ENCODE data around the gene MAGI1. TPM values are rescaled to one million over a fixed set of nuclear protein-coding genes. Genes with fewer than 3 reads are reported as not detected.
"Not testable (repeated sequence)": the region's sequence is repeated elsewhere in the genome, so short reads cannot be mapped to it uniquely, and the experiment has no call there.

The MAGI1 gene
- total RNA-seq, 2 experiments from 2014 or later, result 0.18 to 0.25 TPM

DNA sequence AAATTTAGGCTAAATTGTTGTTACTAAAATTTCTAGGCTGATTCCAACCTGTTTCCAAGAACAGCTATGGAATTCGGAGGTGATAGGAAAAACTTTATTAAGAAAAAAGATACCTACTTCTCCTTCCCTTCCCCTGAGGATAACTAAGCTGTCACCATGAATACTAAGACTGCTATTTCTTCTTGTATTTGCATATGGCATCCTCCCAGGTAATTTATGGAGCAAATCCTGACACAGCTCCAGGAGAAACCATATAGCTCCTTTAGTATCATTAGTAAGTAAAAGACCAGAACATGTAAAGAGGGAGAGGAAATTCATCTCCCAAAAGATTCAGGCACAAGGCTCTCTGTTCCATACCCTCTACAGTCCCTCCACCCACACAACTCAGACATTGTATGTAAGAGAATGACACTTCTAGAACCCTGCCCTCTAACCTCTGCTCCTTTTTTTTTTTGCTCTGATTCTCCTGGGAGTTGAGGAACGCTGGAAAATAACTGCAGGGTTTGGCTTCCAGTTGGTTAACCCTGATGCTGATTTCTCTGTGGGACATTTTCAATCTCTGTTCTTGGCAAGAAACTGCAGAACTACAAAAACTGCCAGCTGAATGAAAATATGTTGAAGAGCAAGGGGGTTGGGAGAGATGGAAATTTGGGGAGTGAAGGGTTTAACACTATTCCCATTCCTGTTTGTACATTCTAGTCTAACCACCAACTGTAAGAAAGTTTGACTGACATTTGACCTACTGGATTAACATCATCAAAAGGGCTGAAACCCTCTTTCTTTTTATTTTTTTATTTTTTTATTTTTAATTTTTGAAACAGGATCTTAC lies 14.2 kb upstream of the MAGI1 start:
- ChIA-PET CTCF (interaction anchor here (1.5 kb wide), 1 partner anchor 23 kb away, joined by 3 read pairs; no protein-coding TSS in a partner anchor), POLR2A (no interaction called here)
- no peak for DNase-seq
- Mint-ChIP-seq H3K36me3 (ENCODE audit: low read depth) (no peaks in the 10 kb centered on the region), H3K27ac (no peak overlapping the region), H3K4me3 (no peak overlapping the region), H3K9me3 (no peaks in the 10 kb centered on the region), H3K4me1 (no peaks in the 10 kb centered on the region), H3K27me3 (peaks cover 1% of the 10 kb centered on the region)

- no peaks in the 10 kb centered on the region for H3K9me3 Mint-ChIP-seq
- ChIA-PET CTCF (no interaction called here), POLR2A (no interaction called here)
- no peak for DNase-seq
- no peak overlapping the region for H3K27ac Mint-ChIP-seq
- no peak overlapping the region for H3K4me3 Mint-ChIP-seq
- H3K4me1 Mint-ChIP-seq, result no peaks in the 10 kb centered on the region
- peaks cover 1% of the 10 kb centered on the region for H3K27me3 Mint-ChIP-seq
- H3K36me3 Mint-ChIP-seq (ENCODE audit: low read depth), result no peaks in the 10 kb centered on the region
Observed at GRCh38 chr3:66050821-66051220, 12.1 kb upstream of the MAGI1 start.

GRCh38 chr3:66048051-66048395 lies 9.3 kb upstream of the MAGI1 start:
- Mint-ChIP-seq H3K27me3 (peaks cover 3% of the 10 kb centered on the region), H3K4me3 (no peak overlapping the region), H3K27ac (no peak overlapping the region), H3K9me3 (no peaks in the 10 kb centered on the region), H3K4me1 (no peaks in the 10 kb centered on the region), H3K36me3 (ENCODE audit: low read depth) (no peaks in the 10 kb centered on the region)
- POLR2A ChIA-PET, result no interaction called here
- CTCF ChIA-PET, result no interaction called here
- no peak for DNase-seq

DNA sequence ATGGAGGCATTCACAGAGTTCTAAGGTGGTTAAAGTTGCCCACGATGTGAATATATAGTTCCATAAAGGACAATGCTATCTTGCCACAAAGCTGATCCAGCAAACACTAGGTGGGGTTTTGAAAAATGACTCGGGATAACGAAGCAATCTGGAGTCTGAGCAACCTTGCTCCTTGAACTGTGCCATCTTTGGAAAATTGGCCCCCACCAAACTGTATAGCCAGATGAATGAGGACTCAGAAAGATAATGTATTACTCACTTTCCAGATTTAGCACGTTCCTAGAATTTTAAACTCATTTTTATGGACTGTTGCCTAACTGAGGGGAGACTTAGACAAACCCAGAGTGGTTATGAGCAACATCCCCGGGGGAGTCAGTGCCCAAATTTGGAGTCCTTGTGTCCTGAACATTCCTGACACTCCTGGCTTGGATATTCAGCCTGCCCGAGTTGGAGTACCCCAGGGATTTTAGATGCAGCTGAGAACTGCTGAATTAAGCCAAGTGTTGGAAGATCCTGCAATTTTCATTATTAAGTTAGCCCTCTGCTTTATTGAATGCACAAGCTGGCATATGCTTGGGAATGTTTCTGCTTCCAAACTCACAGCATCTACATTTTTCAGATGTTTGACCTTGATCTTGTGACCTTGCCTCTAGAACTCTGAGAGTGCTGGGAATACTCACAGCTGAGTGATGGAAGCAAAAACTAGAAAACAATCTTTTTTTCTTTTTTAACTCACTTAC lies 8.8 kb upstream of the MAGI1 start:
- H3K36me3 Mint-ChIP-seq (ENCODE audit: low read depth), result no peaks in the 10 kb centered on the region
- H3K27ac Mint-ChIP-seq, result no peak overlapping the region
- no peaks in the 10 kb centered on the region for H3K4me1 Mint-ChIP-seq
- CTCF ChIA-PET, result no interaction called here
- H3K27me3 Mint-ChIP-seq, result peaks cover 5% of the 10 kb centered on the region
- no peak for DNase-seq
- no peak overlapping the region for H3K4me3 Mint-ChIP-seq
- H3K9me3 Mint-ChIP-seq, result no peaks in the 10 kb centered on the region
- POLR2A ChIA-PET, result no interaction called here

DNA sequence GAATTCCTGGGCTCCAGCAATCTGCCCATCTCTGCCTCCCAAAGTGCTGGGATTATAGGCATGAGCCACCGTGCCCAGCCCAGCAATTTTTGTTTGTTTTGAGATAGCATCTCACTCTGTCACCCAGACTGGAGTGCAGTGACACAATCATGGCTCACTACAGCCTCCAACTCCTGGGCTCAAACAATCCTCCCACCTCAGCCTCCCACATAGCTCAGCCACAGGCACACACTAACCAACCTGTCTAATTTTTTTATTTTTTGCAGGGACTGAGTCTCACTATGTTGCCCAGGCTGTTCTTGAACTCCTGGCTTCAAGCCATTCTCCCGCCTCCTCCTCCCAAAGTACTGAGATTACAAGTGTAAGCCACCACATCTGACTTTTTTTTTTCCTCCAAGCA lies 7.6 kb upstream of the MAGI1 start:
- DNase-seq; POLR2A ChIA-PET; H3K9me3 Mint-ChIP-seq; H3K4me3 Mint-ChIP-seq; H3K4me1 Mint-ChIP-seq; H3K27ac Mint-ChIP-seq; H3K36me3 Mint-ChIP-seq (ENCODE audit: low read depth); CTCF ChIA-PET: not testable (repeated sequence)
- H3K27me3 Mint-ChIP-seq, result peaks cover 11% of the 10 kb centered on the region

- CTCF ChIA-PET, result no interaction called here
- no peak overlapping the region for H3K27ac Mint-ChIP-seq
- POLR2A ChIA-PET, result no interaction called here
- no peaks in the 10 kb centered on the region for H3K36me3 Mint-ChIP-seq (ENCODE audit: low read depth)
- peaks cover 48% of the 10 kb centered on the region for H3K27me3 Mint-ChIP-seq
- no peaks in the 10 kb centered on the region for H3K9me3 Mint-ChIP-seq
- H3K4me3 Mint-ChIP-seq, result no peak overlapping the region
- H3K4me1 Mint-ChIP-seq, result peaks cover 15% of the 10 kb centered on the region
- DNase-seq, result no peak
Observed at GRCh38 chr3:66041828-66042227, 3.1 kb upstream of the MAGI1 start.

GRCh38 chr3:66041116-66041515 lies 2.4 kb upstream of the MAGI1 start:
- DNase-seq, result no peak
- Mint-ChIP-seq H3K27ac (no peak overlapping the region), H3K4me1 (peaks cover 15% of the 10 kb centered on the region), H3K9me3 (no peaks in the 10 kb centered on the region), H3K4me3 (no peak overlapping the region), H3K36me3 (ENCODE audit: low read depth) (no peaks in the 10 kb centered on the region), H3K27me3 (peaks cover 54% of the 10 kb centered on the region)
- ChIA-PET CTCF (no interaction called here), POLR2A (no interaction called here)

GRCh38 chr3:66039590-66039887 lies 821 bp upstream of the MAGI1 start:
- no peaks in the 10 kb centered on the region for H3K9me3 Mint-ChIP-seq
- peaks cover 61% of the 10 kb centered on the region for H3K27me3 Mint-ChIP-seq
- DNase-seq, result no peak
- no peak overlapping the region for H3K27ac Mint-ChIP-seq
- ChIA-PET POLR2A (no interaction called here), CTCF (no interaction called here)
- H3K36me3 Mint-ChIP-seq (ENCODE audit: low read depth), result no peaks in the 10 kb centered on the region
- H3K4me3 Mint-ChIP-seq, result peak overlapping the region; percentile 47
- H3K4me1 Mint-ChIP-seq, result peaks cover 15% of the 10 kb centered on the region

GRCh38 chr3:66038384-66038725 lies 363 bp downstream of the MAGI1 start:
- Mint-ChIP-seq H3K4me1 (peaks cover 19% of the 10 kb centered on the region), H3K27ac (no peak overlapping the region), H3K36me3 (ENCODE audit: low read depth) (no peaks in the 10 kb centered on the region), H3K27me3 (peaks cover 60% of the 10 kb centered on the region), H3K9me3 (no peaks in the 10 kb centered on the region), H3K4me3 (peak overlapping the region; percentile 79)
- DNase-seq, result no peak
- ChIA-PET POLR2A (no interaction called here), CTCF (no interaction called here)

DNA sequence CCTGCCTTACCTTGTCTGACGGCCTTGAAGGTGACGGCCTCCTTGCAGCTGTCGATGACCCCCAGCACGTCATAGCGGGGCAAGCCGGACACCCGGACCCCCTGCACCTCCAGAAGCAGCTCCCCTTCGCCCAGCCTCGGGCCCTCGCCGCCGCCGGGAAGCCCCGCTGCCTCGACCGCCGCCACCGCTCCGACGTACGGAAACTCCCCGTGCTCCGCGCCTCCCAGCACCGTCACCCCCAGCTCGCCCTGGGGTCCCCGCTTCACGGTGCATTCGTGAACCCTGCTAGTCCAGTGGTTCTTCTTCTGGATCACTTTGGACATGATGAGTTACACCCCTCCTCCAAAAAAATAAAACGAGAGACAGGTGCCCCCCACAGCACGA lies 740 bp downstream of the MAGI1 start:
- H3K4me3 Mint-ChIP-seq, result peak overlapping the region; percentile 79
- ChIA-PET CTCF (no interaction called here), POLR2A (no interaction called here)
- DNase-seq, result no peak
- peaks cover 21% of the 10 kb centered on the region for H3K4me1 Mint-ChIP-seq
- peaks cover 60% of the 10 kb centered on the region for H3K27me3 Mint-ChIP-seq
- no peaks in the 10 kb centered on the region for H3K36me3 Mint-ChIP-seq (ENCODE audit: low read depth)
- no peaks in the 10 kb centered on the region for H3K9me3 Mint-ChIP-seq
- no peak overlapping the region for H3K27ac Mint-ChIP-seq

GRCh38 chr3:66037330-66037985 lies 1.3 kb downstream of the MAGI1 start:
- no peak for DNase-seq
- POLR2A ChIA-PET, result no interaction called here
- H3K36me3 Mint-ChIP-seq (ENCODE audit: low read depth), result no peaks in the 10 kb centered on the region
- H3K9me3 Mint-ChIP-seq, result no peaks in the 10 kb centered on the region
- H3K27ac Mint-ChIP-seq, result no peak overlapping the region
- H3K4me1 Mint-ChIP-seq, result peaks cover 21% of the 10 kb centered on the region
- CTCF ChIA-PET, result no interaction called here
- H3K27me3 Mint-ChIP-seq, result peaks cover 58% of the 10 kb centered on the region
- no peak overlapping the region for H3K4me3 Mint-ChIP-seq

DNA sequence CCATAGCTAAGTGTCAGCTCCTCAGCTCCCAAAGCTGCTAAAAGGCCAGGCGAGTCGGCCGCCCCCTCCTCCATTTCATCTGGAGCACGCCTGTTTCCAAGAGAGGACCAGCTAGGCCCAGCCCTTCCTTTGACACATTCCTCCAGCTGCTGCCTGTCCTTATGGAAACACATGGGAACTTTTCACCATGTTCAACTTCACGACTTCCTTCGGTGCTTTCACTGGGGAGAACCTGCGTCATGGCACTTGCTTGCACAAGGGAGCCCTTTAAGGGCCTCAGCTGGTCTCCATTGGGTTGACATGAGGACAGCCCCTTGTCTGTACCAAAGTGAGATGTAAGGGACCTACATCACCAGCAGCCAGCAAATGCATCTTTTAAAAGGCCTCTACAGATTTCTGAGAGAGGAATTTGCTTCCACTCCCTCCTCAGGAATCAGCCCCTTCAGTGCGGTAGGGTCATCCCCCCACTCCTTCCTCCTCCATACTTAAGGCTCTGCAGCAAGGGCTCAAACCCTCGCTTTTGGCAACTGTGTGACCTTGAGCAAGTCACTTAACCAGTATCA lies 2.1 kb downstream of the MAGI1 start:
- Mint-ChIP-seq H3K4me3 (no peak overlapping the region), H3K9me3 (no peaks in the 10 kb centered on the region), H3K27ac (no peak overlapping the region), H3K27me3 (peaks cover 55% of the 10 kb centered on the region), H3K4me1 (peaks cover 21% of the 10 kb centered on the region), H3K36me3 (ENCODE audit: low read depth) (no peaks in the 10 kb centered on the region)
- CTCF ChIA-PET, result no interaction called here
- POLR2A ChIA-PET, result no interaction called here
- DNase-seq, result no peak

DNA sequence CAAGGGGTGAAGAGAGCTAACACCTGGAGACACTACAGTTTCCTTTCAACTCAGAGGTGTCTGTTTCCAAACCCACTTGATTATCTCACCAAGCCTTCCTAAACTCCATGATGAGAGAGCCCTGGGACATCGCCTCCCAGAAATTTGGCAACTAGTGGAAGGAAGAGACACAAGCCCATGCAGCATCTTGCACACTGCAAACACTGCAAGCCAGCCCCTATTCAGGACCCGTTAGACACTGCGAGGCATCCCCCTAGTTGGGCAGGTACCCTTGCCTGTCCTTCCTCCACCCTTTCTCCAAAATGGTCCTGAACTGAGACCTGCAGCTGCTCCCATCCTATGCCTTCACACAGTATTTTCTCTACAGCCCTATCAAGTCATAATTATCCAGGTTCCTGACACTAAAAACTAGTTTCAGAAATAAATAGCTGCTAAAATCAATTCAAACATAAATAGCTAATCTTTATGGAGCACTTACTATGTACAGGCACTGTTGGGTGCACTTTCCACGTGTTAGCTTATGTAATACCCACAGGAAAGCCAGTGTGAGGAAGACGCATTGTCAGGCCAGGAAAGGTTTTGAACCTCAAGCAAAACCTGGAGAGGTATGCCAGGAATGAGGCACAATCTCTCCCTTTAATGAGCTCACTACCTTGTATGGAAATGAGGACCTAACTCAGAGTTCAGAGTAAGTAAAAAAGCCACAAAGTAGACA lies 2.8 kb downstream of the MAGI1 start:
- ChIA-PET POLR2A (no interaction called here), CTCF (no interaction called here)
- H3K4me3 Mint-ChIP-seq, result no peak overlapping the region
- H3K27ac Mint-ChIP-seq, result no peak overlapping the region
- peaks cover 48% of the 10 kb centered on the region for H3K27me3 Mint-ChIP-seq
- H3K36me3 Mint-ChIP-seq (ENCODE audit: low read depth), result no peaks in the 10 kb centered on the region
- no peak for DNase-seq
- H3K4me1 Mint-ChIP-seq, result peaks cover 21% of the 10 kb centered on the region
- no peaks in the 10 kb centered on the region for H3K9me3 Mint-ChIP-seq

Data from activated CD4-positive, alpha-beta memory T cell treated with anti-CD3 and anti-CD28 coated beads, Interleukin-2, amount 10 ng/mL, durations not matched to agents 7 days and 5 days (primary cell).